DMS 273 treated with DMSO at 0.1 percent for 48 hours (cell line): ENCODE results near the gene UBTD2.
A peak's percentile ranks its signal among the peaks of the same experiment; 100 is the strongest.
"Not testable (repeated sequence)": the region's sequence is repeated elsewhere in the genome, so short reads cannot be mapped to it uniquely, and the experiment has no call there.

Source experiments
- DNase-seq: peaks from one replicate; lab custom pipeline; 2025; lab: John Stamatoyannopoulos, UW

Gene UBTD2

GRCh38 chr5:172293054-172293744, 9.6 kb upstream of the UBTD2 start:
- peak; percentile 45 for DNase-seq

GRCh38 chr5:172291837-172292236, 8.3 kb upstream of the UBTD2 start:
- DNase-seq: not testable (repeated sequence)

- DNase-seq: no peak
Measured at GRCh38 chr5:172288465-172288864, 4.9 kb upstream of the UBTD2 start.

- not testable (repeated sequence) for DNase-seq
Measured at GRCh38 chr5:172287140-172287539, 3.6 kb upstream of the UBTD2 start.

GRCh38 chr5:172285226-172286143, 1.9 kb upstream of the UBTD2 start:
- DNase-seq: no peak

GRCh38 chr5:172284611-172284980, 1.0 kb upstream of the UBTD2 start:
- no peak for DNase-seq

GRCh38 chr5:172283862-172284610, 472 bp upstream of the UBTD2 start:
- peak; percentile 58 for DNase-seq

- DNase-seq: no peak
Measured at GRCh38 chr5:172282272-172283019, 1.1 kb downstream of the UBTD2 start.

- no peak for DNase-seq
Measured at GRCh38 chr5:172281346-172281745, 2.2 kb downstream of the UBTD2 start.

- DNase-seq: no peak
Measured at GRCh38 chr5:172280929-172281328, 2.6 kb downstream of the UBTD2 start.

- no peak for DNase-seq
Measured at GRCh38 chr5:172280317-172280716, 3.2 kb downstream of the UBTD2 start.

- DNase-seq: no peak
Measured at GRCh38 chr5:172278356-172278755, 5.2 kb downstream of the UBTD2 start.

GRCh38 chr5:172276214-172276613, 7.3 kb downstream of the UBTD2 start:
- DNase-seq: no peak

- DNase-seq: no peak
Measured at GRCh38 chr5:172274951-172275753, 8.4 kb downstream of the UBTD2 start.

GRCh38 chr5:172267943-172268342, 15.6 kb downstream of the UBTD2 start:
- DNase-seq: no peak

- DNase-seq: no peak
Measured at GRCh38 chr5:172266676-172267092, 16.9 kb downstream of the UBTD2 start.

- DNase-seq: no peak
Measured at GRCh38 chr5:172266071-172266675, 17.4 kb downstream of the UBTD2 start.

- no peak for DNase-seq
Measured at GRCh38 chr5:172264815-172265395, 18.7 kb downstream of the UBTD2 start.

- no peak for DNase-seq
Measured at GRCh38 chr5:172255444-172255843, 28.1 kb downstream of the UBTD2 start.

- no peak for DNase-seq
Measured at GRCh38 chr5:172252501-172252900, 31.1 kb downstream of the UBTD2 start.
